ENCODE data around the gene TMEM88. TPM values are rescaled to one million over a fixed set of nuclear protein-coding genes. Genes with fewer than 3 reads are reported as not detected.
"Not testable (repeated sequence)": the region's sequence is repeated elsewhere in the genome, so short reads cannot be mapped to it uniquely, and the experiment has no call there.

The TMEM88 gene
- polyA plus RNA-seq, 1 donor = 18.3 TPM

- DNase-seq = peak; percentile 35
Measured at GRCh38 chr17:7856011-7856810, 1.3 kb downstream of the TMEM88 start.

GRCh38 chr17:7856811-7857712 is 2.2 kb downstream of the TMEM88 start, which contains the start of gene NAA38:
Gene NAA38 (minus strand): TSS chr17:7857559. CDS start chr17:7857463, 96 bp downstream.
- peak; percentile 99 for DNase-seq

- peak; percentile 95 for DNase-seq
Measured at GRCh38 chr17:7857713-7858521, 3.1 kb downstream of the TMEM88 start, which contains the start of gene CYB5D1. Gene CYB5D1 (plus strand): TSS chr17:7858003. CDS start chr17:7858135, 132 bp downstream.

GRCh38 chr17:7858522-7858810 is 3.6 kb downstream of the TMEM88 start:
- no peak for DNase-seq

- DNase-seq = no peak
Measured at GRCh38 chr17:7859028-7859427, 4.2 kb downstream of the TMEM88 start.

GRCh38 chr17:7862692-7863437 is 8.0 kb downstream of the TMEM88 start:
- peak; percentile 70 for DNase-seq

- DNase-seq = not testable (repeated sequence)
Measured at GRCh38 chr17:7864384-7864783, 9.5 kb downstream of the TMEM88 start.

- DNase-seq = no peak
Measured at GRCh38 chr17:7864995-7865650, 10.3 kb downstream of the TMEM88 start.

- no peak for DNase-seq
Measured at GRCh38 chr17:7867881-7868329, 13.0 kb downstream of the TMEM88 start.

- DNase-seq = no peak
Measured at GRCh38 chr17:7873051-7873450, 18.2 kb downstream of the TMEM88 start.

- DNase-seq = no peak
Measured at GRCh38 chr17:7875804-7876370, 21.0 kb downstream of the TMEM88 start.

- DNase-seq = no peak
Measured at GRCh38 chr17:7878234-7878633, 23.4 kb downstream of the TMEM88 start.

GRCh38 chr17:7880076-7880868 is 25.4 kb downstream of the TMEM88 start:
- no peak for DNase-seq

GRCh38 chr17:7881276-7882054 is 26.6 kb downstream of the TMEM88 start:
- no peak for DNase-seq

- DNase-seq = no peak
Measured at GRCh38 chr17:7882068-7882467, 27.2 kb downstream of the TMEM88 start.

GRCh38 chr17:7882629-7883028 is 27.8 kb downstream of the TMEM88 start:
- DNase-seq = no peak

- DNase-seq = peak; percentile 50
Measured at GRCh38 chr17:7883781-7884386, 29.0 kb downstream of the TMEM88 start.
